HG03457 (cell line): ENCODE results near the gene SLC25A34.

ENCODE experiments used
- ATAC-seq: cut with Tn5 transposase; IDR thresholded peaks from one replicate; pipeline ENCODE4 v1.9.1; 2021; ENCODE audit warnings: moderate number of reproducible peaks; ENCODE audit not compliant: unreplicated experiment

SLC25A34 gene

GRCh38 chr1:15712168-15712567 lies 23.9 kb upstream of the SLC25A34 start:
- ATAC-seq, result no peak

DNA sequence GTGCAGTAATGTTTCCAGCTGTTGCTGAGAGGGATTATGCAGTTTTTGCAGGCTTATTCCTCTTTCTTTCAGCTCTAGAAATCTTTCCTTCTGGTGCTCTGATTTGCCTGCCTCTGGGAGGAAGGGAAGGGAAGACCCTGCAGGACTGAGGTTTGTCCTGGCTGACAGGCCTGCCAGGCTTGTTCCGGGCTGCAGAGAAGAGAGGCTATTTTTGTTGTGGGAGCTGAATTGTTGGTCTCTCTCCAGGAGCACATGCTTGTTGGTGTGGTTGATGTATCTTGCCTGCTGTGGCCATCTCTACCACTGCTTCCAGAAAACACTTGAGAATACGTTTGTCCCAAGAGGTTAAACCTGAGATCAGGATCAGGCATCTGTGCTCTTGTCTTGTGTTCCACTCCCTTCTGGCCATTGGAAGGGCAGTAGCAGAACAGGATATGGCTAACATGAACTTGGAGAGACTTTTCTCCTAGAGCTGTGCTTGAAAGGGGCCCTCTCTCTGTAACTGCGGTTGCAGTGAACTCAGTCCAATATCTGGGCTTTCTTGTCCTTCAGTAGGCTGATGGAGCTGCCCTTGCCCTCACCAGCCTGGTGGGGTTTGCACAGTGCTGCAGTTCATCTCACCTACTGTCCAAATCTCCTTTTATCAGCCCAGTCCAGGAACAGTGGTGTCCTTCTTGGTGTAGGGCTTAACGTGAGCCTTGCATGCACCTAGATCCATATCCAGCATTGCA lies 21.5 kb upstream of the SLC25A34 start:
- ATAC-seq, result no peak

- ATAC-seq, result no peak
These were observed 18.5 kb upstream of the SLC25A34 start for GRCh38 chr1:15717418-15718125.

- no peak for ATAC-seq
These were observed 17.9 kb upstream of the SLC25A34 start for GRCh38 chr1:15718199-15718601.

DNA sequence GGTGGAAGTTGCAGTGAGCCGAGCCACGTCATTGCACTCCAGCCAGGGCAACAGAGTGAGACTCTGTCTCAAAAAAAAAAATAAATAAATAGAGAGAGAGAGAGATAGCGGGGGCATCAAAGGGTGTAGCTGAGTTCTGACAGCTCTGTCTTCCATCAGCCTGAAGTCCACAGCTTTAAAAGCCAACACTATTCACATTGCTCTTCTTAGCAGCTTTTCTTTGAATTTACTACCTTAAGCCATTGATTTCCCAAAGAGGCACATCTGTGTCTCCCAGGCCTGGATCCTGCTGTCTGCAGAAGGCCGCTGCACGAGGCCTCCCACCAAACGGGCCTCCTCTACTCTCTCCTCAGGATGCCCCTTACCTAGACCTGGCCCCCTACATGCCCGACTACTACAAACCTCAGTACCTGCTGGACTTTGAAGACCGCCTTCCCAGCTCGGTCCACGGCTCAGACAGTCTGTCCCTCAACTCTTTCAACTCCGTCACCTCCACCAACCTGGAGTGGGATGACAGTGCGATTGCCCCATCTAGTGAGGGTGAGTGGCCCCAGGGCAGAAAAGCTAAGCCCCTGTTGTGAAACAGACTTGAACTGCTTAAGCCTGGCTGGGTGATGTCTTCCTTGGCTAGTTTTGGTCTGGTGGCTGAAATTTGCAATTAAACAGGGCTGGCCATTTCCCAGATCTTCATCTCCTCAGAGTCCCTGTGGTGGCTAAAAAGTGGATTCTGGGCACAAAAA lies 16.5 kb upstream of the SLC25A34 start:
- no peak for ATAC-seq

DNA sequence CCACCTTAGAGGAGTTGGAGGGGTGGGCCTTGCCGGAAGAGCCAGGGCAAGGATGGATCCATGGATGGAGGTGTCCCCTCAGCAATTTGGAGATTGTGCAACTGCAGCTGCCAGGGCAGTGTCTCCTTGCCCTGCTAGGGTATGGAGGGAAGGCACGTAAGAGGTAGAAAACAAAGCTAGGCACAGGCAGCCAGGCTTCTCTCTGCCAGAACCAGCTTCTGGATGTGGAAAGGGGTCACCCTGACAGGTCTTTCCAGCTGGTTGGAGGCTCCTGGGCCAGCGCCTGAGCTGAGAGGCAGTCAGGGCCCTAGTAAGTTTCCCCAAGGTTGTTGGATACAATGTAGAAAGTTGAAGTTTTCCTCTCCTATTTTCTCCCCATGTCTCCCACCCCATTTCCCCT lies 15.2 kb upstream of the SLC25A34 start:
- ATAC-seq, result no peak

DNA sequence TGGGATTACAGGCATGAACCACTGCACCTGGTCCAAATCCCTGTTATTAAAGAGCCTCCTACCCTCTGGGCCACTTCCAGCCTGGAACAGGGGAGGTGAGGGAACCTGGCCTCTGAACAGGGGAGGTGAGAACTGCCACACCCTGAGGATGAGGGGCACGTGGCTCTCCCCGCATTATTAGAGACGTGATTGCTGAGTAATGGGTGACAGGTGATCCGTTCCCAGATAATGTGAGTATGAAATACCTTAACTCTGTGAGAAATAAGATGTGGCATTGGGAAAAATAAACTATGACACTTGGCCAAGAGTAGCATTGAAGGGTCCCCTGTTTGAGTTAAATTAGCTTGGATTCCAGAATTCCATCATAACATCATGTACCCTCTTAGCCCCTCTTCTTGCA lies 13.6 kb upstream of the SLC25A34 start:
- no peak for ATAC-seq

DNA sequence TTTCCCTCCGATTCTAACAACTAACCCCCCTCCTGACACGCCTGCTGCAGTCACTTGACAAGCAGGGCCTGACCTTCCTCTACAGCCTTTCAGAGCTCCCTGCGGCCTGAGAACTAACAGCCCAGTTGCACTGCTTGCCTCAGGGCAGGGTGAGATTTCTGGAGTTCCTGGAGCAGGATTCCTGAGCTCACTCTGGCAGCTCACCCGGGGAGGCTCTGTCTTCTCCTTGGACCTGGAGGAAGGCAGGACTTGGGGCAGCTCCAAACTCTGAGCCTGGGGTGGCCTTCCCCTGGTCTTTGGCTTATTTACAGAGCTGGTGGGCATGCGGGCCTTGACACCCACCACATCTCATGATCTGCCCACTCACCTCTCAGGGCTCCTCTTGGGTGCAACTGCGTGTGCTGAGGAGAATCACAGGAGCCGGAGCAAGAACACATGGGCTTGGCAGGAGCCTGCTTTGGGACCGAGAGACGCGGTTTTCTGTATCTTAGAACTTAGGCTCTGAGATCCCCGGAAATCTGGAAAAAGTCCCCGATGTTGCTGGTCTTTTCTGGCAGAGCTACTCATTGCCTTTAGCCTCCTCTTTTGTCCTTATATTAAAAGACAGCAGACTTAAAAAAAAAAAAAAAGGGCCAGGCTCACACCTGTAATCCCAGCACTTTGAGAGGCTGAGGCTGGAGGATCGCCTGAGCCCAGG lies 13.1 kb upstream of the SLC25A34 start:
- ATAC-seq, result no peak

GRCh38 chr1:15723631-15724246 lies 12.3 kb upstream of the SLC25A34 start:
- no peak for ATAC-seq

GRCh38 chr1:15724949-15725880 lies 10.8 kb upstream of the SLC25A34 start:
- ATAC-seq, result no peak

- no peak for ATAC-seq
These were observed 9.6 kb upstream of the SLC25A34 start for GRCh38 chr1:15726508-15726907.

- no peak for ATAC-seq
These were observed 9.0 kb upstream of the SLC25A34 start for GRCh38 chr1:15727021-15727420.

DNA sequence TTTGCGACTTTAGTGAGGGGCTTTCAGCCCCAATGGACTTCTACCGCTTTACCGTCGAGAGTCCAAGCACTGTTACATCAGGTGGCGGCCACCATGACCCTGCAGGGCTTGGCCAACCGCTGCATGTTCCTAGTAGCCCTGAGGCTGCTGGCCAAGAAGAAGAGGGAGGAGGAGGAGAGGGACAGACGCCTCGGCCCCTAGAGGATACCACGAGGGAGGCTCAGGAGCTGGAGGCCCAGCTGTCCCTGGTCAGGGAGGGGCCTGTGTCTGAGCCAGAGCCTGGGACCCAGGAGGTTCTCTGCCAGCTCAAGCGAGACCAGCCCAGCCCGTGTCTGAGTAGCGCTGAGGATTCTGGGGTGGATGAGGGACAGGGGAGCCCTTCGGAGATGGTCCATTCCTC lies 8.6 kb upstream of the SLC25A34 start:
- ATAC-seq, result no peak

DNA sequence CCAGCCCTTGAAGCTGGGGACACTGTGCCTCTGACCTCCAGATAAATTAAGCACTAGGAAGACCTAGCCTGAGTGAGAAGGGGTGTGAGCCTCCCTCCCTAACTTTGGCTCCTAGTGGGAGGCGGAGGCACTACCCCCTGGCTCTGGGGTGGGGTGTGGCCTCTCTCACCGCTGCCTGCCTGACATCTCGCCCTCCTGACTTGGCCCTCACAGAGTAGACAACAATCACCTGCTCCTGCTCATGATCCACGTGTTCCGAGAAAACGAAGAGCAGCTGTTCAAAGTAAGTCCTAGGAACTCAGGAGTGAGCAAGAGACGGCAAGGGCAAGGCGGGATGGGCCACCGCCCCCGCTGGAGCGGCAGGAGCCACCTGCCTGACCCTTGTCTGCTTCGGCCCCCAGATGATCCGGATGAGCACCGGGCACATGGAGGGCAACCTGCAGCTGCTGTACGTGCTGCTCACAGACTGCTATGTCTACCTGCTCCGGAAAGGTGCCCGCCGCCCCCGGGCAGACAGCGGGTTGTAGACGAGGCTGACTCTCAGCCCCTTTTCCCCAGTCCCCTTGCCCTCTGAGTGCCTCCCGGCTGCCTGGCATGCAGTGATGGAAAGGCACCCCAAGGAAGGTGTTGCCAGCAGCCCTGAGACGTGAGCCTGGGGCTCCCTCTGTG lies 8.1 kb upstream of the SLC25A34 start:
- ATAC-seq, result no peak

DNA sequence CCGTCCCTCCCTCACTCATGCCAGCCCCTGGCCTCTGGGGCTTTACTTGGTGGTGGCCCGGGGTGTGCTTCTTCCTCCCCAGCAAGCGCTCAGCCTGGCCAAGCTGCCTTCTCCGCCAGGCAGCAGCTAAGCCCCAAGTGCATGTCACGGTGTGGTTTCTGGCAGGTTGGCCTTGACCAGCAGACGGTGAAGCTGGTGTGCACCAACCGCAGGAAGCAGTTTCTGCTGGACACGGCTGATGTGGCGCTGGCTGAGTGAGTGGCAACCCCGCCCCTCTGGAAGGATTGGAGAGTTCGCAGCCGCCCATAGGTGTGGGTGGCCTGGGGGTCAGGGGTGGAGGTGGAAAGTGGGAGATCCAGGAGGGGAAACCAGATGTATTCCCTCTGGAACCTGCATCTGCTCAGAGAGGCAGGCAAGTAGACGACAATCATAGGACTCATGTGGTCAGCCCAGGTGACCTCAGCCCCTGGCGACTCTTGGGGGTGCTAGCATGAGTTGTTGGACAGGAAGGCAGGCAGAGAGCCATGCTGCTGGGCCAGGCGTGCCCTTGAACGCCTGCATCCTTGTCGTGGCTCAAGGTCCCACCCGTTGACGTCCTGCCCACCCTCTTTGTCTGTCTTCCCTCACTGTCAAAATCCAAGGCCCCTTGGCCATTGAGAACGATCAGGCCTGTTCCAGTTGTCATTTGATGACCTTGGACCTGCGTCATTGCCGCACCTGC lies 7.0 kb upstream of the SLC25A34 start:
- ATAC-seq, result no peak

DNA sequence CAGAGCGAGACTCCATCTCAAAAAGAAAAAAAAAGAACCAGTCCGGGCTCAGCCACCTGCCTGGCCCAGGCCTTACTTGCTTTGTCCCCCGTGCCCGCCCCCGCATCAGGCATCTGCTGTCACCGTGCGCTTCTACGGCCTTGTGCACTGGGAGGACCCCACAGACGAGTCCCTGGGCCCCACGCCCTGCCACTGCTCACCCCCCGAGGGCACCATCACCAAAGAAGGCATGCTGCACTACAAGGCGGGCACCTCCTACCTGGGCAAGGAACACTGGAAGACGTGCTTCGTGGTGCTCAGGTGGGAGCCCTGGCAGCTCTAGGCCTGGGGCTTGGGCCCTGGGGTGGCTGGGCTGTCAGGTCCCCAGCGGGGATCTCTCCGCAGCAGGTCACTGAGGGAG lies 5.6 kb upstream of the SLC25A34 start:
- ATAC-seq, result no peak

DNA sequence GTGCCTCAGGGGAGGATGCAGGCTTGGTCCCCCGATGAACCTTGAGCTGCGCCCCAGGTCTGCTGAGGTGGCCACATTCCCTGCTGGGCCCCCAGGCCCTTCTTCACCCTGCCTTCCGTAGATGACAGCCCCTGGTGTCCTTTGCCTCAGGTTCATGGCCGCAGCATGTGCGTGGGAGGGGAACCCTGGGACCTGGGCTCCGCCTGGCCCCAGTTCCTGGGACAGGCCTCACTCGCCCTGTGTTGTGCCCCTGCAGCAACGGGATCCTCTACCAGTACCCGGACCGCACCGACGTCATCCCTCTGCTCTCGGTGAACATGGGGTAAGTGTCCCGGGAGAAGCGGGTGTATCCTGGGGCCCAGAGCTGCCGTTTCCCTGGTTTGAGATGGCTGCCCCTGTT lies 5.1 kb upstream of the SLC25A34 start:
- ATAC-seq, result no peak
